TTC549 (cell line): Measurements from ENCODE around the gene CYP4F2.
"Not testable (repeated sequence)": the region's sequence is repeated elsewhere in the genome, so short reads cannot be mapped to it uniquely, and the experiment has no call there.

Experiments
- FAIRE-seq: peaks from 2 replicates; lab custom pipeline; 2012; peaks lifted over from hg19 to GRCh38; lab: Jason Lieb, UNC

CYP4F2 gene, protein sequence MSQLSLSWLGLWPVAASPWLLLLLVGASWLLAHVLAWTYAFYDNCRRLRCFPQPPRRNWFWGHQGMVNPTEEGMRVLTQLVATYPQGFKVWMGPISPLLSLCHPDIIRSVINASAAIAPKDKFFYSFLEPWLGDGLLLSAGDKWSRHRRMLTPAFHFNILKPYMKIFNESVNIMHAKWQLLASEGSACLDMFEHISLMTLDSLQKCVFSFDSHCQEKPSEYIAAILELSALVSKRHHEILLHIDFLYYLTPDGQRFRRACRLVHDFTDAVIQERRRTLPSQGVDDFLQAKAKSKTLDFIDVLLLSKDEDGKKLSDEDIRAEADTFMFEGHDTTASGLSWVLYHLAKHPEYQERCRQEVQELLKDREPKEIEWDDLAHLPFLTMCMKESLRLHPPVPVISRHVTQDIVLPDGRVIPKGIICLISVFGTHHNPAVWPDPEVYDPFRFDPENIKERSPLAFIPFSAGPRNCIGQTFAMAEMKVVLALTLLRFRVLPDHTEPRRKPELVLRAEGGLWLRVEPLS

DNA sequence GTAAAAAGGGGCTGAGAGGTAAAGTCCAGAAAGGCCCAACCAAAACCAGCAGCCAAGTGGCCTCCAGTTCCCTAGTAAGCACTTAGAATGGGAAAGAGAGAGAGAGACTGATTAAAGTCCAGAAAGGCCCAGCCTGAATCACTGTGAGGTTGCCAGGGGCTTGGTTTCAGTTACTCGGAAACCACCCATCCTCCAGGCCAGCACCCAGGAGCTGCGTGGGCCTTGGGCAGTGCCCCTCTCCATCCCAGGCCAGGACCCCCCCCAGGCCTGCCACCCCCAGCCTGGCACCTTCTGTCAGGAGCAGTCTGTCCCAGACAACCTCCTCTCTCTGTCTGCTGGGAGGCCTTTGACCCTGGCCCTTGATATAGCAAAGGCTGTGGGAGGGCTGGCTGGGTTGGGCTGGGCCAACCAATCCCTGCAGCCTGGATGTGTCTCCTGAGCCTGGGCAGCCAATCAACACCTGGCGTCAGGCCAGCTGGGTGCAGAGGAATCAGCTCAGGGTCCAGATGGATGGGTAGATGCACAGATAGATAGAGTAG is at the start of gene CYP4F2:
Gene CYP4F2 (minus strand): TSS at position 337 of the 539 bp plus-strand sequence. CDS start 463 bp downstream, outside the sequence.
- no peak for FAIRE-seq

DNA sequence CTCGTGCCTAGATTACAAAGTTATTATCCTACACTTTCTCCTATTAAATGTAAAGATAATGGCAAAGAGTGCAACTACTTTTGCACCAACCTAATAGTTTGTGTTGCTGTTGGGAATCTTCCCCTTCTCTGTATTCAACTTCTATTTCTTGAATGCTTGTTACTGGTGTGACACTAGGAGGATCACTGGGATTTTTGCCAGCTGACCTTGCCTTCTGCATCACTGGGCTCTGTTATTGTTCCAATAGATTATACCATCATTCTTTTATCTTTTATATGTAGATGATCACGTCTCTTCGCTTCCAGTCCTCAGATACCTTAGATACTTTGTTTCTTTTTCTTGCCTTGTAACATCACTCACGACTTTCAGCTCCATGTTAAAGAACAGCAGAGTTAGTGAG is 47.4 kb upstream of the CYP4F2 start:
- no peak for FAIRE-seq

DNA sequence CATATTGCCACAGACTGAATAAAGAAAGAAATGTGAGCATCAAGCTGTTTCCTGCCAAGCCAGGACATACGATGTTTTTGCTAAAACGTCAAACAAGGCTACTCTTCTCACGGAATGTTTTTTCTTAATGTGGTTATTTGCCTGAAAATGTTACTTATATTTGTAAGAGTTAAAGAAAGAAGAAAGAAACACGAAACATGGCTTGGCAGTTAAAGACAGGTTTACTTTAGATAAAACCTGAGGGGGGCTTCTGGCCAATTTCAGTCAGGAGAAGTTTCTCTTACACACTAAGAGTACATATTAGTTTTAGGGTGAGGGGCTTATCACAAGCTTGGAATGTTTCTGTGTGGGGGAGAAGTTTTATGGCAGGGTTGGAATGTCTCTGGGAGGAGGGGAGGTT is 46.5 kb upstream of the CYP4F2 start:
- no peak for FAIRE-seq

DNA sequence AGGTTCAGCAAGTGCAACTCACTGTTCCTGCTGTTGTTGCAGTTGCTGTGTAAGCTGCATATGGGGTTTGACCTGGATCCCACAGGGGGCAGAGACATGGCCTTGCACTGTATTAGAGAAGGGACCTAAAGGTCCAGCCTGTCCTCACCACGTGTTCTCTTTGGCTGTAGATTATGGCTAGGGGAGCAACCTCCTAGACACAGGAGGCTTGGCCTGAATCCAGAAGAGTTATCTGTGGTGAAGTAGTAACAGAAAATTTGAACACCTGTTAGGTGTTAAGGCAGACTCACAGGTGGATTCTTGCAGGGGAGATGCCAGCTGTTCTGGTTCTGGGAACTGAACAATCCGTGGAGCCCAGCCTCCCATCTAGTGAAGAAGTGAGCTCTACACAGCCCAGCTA is 39.9 kb upstream of the CYP4F2 start:
- no peak for FAIRE-seq

DNA sequence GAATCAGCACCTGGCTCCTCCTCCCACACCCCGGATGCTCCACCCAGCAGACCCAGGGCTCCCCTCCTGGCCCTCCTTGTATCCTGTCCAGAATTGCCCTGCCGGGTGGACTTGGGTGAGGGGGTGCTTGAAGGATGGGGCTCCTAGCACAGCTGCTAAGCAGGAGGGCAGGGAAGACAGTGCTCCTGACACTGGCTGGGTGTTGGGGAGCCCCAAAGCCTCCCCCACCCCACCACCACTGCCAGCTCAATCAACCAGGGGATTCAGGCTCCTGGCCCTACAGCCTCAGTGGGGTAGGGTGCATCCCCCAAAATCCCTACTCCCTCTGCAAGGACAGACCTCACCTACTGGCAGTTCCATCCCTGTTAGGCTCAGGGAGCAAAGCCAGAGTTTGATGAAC is 39.1 kb upstream of the CYP4F2 start:
- FAIRE-seq, result no peak

DNA sequence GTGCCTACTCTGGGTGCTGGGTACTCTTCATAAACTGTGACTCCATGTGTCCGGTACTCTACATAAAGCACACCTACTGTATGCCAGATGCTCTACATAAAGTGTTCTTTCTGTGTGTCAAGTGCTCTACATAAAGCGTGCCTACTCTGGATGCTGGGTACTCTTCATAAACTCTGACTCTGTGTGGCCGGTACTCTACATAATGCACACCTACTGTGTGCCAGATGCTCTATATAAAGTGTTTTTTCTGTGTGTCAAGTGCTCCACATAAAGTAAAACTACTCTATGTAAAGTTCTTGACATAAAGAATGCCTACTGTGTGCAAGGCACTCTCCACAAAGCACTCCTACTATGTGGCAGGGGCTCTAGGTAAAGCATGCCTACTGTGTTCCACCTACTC is 38.3 kb upstream of the CYP4F2 start:
- FAIRE-seq, result no peak

DNA sequence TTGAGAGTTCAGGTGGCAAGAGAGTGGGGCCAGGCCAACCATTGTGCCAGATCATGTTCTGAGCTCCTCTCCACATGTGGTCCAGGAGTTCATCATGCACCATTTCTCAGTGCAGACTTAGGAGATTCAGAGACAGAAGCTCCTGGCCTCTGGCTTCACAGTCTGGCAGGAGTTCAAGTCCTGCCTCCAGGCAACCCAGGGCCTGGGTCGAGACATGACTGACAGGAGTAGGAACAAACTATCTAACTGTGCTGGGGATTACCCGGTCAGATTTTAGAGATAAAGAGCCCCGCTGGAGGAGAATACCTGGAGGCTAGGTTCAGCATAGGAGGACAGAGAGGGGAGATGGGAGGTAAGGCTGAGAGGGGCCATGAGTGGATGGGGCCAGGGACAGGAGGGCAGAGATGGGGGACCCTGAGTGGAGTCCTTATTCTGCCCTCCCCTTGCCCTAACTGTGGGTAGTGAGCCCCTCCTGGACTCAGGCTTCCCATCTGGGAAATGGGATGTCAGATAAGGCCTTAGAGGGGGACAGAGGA is 37.4 kb upstream of the CYP4F2 start:
- no peak for FAIRE-seq

DNA sequence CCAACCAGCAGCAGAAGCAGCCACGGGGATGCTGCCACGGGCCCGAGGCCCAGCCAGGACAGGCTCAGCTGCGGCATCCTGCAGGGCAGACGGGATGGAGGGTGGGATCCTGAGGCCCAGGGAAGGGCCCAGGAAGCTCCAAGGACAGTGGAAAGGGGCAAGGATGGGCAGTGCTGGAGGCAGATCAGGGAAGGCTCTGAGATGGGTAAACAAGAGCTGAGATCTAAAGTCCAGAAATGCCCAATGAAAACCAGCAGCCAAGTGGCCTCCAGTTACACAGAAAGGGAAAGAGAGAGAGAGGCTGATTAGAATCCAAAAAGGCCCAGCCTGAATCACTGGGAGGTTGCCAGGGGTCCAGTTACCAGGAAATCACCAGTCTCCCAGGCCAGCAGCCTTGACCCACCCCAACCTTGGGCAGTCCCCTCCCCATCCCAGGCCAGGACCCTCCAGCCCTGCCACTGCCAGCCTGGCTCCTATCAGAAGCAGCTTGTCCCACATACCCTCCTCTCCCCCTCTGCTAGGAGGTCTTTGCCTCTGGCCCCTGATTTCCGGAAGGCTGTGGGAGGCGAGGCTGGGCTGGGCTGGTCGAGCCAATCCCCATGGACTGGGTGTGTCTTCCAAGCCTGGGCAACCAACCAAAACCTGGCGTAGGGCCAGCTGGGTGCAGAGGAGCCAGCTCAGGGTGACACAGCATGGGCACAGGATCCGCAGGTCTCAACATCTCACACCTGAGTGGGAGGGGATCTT is 36.6 kb upstream of the CYP4F2 start, which contains the start of gene CYP4F11:
Gene CYP4F11 (minus strand): TSS at position 198 of the 747 bp plus-strand sequence. CDS start 121 bp downstream, at position 77.
- FAIRE-seq, result no peak

DNA sequence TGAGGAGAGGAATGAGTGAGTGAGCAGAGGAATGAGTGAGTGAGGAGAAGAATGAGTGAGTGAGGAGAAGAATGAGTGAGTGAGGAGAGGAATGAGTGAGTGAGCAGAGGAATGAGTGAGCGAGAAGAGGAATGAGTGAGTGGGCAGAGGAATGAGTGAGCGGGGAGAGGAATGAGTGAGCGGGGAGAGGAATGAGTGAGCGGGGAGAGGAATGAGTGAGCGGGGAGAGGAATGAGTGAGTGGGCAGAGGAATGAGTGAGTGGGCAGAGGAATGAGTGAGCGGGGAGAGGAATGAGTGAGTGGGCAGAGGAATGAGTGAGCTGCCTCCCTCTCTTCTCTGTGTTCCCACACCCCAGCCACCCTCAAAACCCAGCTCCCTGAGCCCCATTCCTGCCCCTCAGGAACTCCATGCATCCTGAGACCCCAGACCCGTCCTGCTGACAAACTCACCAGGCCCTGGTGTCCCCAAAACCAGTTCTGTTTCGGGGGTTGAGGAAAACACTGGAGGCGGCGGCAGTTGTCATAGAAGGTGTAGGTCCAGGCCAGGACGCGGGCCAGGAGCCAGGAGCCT is 36.0 kb upstream of the CYP4F2 start:
- not testable (repeated sequence) for FAIRE-seq

DNA sequence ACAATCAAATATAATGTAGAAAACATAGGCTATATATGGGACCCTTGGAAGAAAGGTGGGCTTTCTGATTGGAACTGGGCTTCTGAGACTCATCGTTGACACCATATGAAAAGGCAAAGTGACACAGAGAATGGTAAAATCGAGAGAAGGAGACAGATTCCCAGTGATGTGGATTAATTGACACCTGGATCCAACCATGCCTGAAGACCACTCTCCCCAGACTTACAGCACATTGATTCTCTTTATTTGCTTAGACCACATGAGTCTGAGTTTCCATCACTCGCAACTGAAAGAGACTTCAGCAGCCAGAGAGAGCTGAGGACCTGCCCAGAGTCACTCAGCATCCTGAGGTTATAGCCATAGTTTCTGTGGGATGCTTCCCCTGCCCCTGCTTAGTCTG is 30.4 kb upstream of the CYP4F2 start:
- FAIRE-seq, result no peak

DNA sequence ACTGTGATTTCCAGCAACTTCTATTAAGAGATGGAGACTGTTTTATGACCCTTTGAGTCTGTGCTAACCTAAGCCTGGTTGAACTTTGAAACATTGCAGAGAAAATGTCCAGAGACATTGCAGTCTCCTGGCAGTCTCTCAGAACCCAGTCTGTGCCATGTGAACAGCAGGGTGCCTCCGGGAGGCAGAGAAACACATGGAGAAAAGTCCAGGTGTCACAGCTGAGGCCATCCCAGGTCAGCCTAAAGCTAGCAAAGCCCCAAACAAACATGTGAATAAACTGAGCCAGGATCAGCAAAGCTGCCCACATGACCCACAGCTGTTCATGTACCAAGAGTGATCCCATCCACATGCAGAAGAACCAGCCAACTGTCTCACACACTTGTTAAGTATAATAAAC is 28.6 kb upstream of the CYP4F2 start:
- FAIRE-seq, result no peak

DNA sequence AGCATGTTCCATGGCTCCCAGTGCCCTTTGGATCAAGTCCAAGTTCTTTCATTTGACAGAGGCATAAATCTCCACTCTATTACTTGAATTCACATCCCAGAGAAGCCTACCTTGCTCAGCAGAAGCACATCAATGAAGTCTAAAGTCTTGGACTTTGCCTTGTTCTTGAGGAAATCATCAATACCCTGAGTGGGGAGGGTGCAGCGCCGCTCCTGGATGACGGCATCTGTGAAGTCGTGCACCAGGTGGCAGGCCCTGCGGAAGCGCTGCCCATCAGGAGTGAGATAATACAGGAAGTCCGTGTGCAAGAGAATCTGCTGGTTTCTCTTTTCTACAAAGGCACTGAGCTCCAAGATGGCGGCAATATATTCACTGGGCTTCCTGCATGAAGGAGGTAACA is 25.8 kb upstream of the CYP4F2 start:
- no peak for FAIRE-seq

DNA sequence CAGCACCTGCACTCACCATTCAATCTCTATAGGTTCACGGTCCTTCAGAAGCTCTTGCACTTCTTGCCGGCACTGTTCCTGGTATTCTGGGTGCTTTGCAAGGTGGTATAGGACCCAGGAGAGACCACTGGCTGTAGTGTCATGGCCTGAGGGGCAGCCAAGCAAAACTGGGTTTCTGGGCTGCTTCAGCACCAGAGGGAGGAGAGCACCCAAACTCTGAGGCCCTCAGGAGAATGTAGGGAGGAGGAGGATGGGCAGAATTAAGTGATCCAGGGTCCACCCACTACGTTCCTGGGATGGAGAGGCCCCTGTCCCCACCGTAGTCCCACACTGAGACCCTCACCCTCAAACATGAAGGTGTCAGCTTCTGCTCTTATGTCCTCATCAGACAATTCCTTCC is 24.1 kb upstream of the CYP4F2 start:
- no peak for FAIRE-seq

DNA sequence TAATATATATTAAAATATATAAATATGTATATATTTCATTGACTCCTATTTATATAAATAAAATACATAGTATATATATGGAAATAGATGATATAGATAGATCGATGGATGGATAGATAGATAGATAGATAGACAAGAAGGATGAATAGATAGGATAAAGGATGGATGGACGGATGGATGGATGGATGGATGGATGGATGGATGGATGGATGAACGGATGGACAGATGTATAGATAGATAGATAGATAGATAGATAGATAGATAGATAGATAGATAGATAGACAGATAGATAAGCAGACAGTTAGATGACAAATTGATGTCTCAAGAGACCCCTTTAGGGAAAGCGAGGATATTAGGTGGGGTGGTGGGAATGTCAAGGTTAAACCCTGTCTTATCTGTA is 21.4 kb upstream of the CYP4F2 start:
- no peak for FAIRE-seq

DNA sequence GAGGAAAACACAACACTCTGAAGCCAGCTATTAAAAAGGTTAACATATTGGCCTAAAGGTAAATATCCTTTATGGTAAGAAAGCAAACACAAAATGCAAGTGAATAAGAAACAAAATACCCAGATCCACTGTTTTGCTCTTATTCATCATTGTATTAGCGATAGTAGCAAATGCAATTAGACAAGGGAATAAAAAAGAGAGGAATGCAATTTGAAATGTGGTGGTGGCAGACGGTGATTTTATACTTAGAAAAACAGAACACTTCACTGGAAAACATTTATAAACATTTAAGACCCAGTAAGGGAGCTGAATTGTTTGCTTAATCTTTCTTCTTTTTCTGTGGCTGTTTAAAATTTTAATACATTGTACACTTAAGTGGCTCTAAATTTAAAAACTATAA is 17.2 kb upstream of the CYP4F2 start:
- no peak for FAIRE-seq

DNA sequence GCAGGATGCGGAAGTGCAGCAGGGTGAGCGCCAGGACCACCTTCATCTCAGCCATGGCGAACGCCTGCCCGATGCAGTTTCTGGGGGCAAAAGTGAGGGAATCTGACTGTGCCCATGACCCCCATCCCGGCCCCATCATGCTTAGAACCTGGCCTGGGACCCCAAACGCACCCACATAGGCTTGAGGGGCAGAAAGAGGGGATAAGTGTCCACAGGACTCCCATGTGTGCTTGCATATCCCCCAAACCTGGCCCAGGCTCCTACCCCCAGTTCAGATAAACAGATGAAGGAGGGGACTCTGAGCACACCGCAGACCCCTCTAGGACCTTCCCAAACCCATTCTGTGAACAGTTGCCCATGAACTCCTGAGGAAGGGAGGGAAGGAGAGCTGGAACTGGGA is 16.0 kb upstream of the CYP4F2 start:
- FAIRE-seq, result no peak

DNA sequence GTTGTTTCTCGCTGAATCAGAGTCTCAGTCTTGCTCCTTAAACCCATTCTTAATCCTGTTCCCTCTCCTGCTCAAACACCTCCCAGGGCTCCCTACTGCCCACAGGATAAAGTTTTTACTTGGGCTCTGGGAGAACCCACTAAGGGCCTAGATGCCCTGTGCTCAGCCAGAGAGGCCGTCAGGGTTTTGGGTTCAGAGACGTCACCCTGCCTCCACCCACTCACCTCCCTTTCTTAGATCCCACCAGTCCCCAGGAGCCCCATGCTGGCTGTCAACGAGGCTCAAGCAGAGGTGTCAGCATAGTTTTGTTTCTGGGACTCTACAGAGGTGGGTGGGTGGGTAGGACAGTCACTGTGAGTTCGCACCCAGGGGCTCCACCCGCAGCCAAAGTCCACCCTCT is 15.5 kb upstream of the CYP4F2 start:
- FAIRE-seq, result no peak

DNA sequence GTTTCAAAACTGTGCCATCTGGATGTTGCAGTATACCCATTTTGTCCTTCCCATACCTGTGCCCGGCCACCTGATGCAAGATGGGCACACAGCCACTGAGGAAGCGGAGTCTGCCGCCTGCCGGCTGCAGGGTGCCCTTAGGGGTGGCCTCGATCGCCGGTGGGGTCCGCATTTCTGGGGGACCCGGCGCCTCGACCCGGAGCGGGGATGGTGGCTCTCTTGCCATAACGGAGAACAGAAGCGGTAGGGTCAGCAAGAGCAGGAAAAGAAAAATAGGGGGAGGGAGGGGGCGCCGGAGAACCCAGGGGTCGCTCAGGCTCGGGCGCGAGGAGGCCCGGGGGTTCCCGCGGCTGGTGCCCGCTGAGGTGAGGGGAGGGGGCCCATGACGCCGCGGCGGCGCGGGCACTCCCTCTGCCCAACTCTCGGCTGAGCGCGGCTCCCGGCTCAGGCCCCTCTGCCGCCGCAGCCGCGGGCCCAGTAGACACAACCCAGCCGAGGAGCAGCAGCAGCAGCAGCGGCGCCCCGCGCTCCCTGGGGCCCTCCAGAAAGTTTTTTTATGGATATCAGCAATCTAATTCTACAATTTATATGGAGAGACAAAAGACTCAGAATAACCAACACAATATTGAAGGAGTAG is 13.8 kb upstream of the CYP4F2 start:
- no peak for FAIRE-seq

DNA sequence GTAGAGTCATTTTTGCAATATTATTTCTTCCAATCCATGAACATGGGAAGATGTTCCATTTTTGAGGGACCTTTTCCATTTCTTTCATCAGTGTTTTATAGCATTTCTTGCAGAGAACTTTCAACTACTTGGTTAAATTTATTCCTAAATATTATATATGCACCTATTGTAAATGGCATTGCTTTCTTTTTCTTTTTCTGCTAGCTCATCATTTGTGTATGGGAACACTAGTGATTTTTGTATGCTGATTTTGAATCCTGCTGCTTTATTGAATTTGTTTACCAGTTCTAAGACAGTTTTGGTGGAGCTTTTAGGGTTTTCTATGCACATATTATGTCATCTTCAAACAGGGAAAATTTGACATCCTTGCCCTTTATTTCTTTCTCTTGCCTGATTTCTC is 7.2 kb upstream of the CYP4F2 start:
- FAIRE-seq, result no peak

DNA sequence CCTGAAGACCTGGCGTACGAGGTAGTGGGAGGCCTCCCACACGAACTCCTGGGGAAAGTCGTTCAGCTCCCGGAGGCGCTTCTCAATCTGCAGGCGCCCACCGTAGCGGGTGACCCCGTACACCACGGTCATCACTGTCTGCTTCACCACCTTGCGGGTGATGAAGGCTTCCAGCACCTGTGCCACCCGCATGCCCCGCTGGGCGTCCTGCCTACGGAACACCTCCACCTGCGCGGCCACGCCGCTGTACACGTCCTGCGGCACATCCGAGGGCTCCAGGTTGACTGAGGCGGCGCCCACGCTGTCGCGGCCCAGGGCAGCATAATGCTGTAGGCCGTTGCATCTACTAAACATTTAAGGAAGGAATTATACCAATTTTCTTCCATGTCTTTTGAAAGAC is 5.0 kb upstream of the CYP4F2 start:
- not testable (repeated sequence) for FAIRE-seq

DNA sequence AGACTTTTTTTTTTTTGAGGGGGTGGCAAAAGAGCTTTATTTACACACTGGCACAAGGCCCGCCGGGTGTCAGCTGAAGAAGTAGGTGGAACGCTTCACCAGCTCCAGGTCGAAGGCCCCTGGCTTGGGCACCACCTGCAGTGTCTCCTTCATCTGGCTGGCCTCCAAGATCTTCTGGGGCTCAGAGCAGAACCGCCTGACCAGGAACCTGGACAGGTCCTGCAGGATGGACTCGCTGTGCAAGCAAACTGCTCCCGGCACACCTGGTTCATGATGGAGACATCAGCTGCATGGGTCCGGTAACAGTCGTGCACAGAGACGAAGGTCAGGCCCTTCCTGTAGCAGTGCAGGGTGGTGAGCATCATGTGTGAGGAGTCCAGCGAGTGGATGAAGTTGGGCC is 4.4 kb upstream of the CYP4F2 start:
- FAIRE-seq, result no peak

DNA sequence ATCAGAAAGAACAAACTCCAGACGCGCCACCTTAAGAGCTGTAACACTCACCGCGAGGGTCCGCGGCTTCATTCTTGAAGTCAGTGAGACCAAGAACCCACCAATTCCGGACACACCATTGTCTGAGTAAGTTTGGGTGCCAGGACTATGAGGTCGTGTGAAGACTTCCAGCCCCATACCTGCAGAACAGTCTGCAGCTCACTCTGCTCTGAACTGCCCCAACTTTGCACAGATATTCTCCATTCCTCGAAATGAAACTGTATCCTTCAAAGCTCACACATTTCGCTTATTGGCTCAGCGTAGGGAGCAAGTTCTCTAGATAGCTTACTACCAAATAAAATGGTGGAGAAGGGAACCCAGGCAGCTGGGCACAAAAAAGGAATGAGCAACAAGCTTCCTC is 2.6 kb upstream of the CYP4F2 start:
- no peak for FAIRE-seq
